H1 (cell line): ENCODE data around the gene DKK1. TPM values are rescaled to one million over a fixed set of nuclear protein-coding genes. Genes with fewer than 3 reads are reported as not detected.

Experiments used
- CTCF ChIA-PET: fragments of 300-600 bp; sonication (Branson Sonifier 250); formaldehyde crosslinking; loops from one replicate; lab custom pipeline; 2021; ENCODE audit not compliant: partially characterized antibody; lab: Charles Lee
- POLR2A ChIA-PET: fragments of 300-600 bp; sonication (Branson Sonifier 250); formaldehyde crosslinking; loops from one replicate; lab custom pipeline; 2021; ENCODE audit warnings: inconsistent platforms; ENCODE audit not compliant: partially characterized antibody; lab: Charles Lee
- DNase-seq, 2 experiments: peaks; one replicate each; pipeline versions ENCODE4 v3.0.0 to v3.0.0-alpha.2; 2010 to 2022; ENCODE audit warnings: low spot score in 2 of 2, low read depth in 1 of 2, mixed read lengths in 1 of 2
- FAIRE-seq: peaks from 2 replicates; lab custom pipeline; 2011; peaks lifted over from hg19 to GRCh38; lab: Jason Lieb, UNC
- H2AFZ ChIP-seq: 2 replicates; pipeline ENCODE4 v1.8.1; 2012; ENCODE audit warnings: low read length, inconsistent platforms
- H2AK5ac ChIP-seq: 2 replicates; pipeline ENCODE4 v1.6.1; 2013; ENCODE audit warnings: low read depth, low read length
- H2BK120ac ChIP-seq: replicated peaks from 2 replicates; pipeline ENCODE3; 2013; ENCODE audit warnings: low read depth, low read length, inconsistent platforms
- H2BK12ac ChIP-seq: 2 replicates; pipeline ENCODE4 v1.6.1; 2013; ENCODE audit warnings: low read depth, low read length
- H2BK15ac ChIP-seq: 2 replicates; pipeline ENCODE4 v1.6.1; 2013; ENCODE audit warnings: low read length
- H2BK20ac ChIP-seq: 2 replicates; pipeline ENCODE4 v1.6.1; 2013; ENCODE audit warnings: low read length
- H2BK5ac ChIP-seq: 2 replicates; pipeline ENCODE4 v1.6.1; 2013; ENCODE audit warnings: low read depth, low read length
- H3K14ac ChIP-seq: 2 replicates; pipeline ENCODE4 v1.6.1; 2013; ENCODE audit warnings: inconsistent platforms; ENCODE audit not compliant: insufficient read length
- H3K18ac ChIP-seq: 2 replicates; pipeline ENCODE4 v1.6.1; 2013; ENCODE audit warnings: low read length; ENCODE audit errors: extremely low read depth
- H3K23ac ChIP-seq: 2 replicates; pipeline ENCODE4 v1.6.1; 2013; ENCODE audit warnings: inconsistent platforms; ENCODE audit not compliant: insufficient read length
- H3K23me2 ChIP-seq: 2 replicates; pipeline ENCODE4 v1.6.1; 2013; ENCODE audit warnings: low read depth, low read length
- H3K27ac ChIP-seq: 2 replicates; pipeline ENCODE4 v1.6.1; 2011; ENCODE audit warnings: low read depth, low read length, inconsistent platforms
- H3K27me3 ChIP-seq, 4 experiments: replicated peaks in 1 of 4; 1 replicate in 1 of 4; 2 replicates in 3 of 4; pipeline versions ENCODE4 v1.6.1 to v1.8.1; 2011 to 2013; ENCODE audit warnings: low read length in 3 of 4, mild to moderate bottlenecking in 3 of 4, inconsistent platforms in 2 of 4, mixed read lengths in 2 of 4, moderate library complexity in 1 of 4; ENCODE audit not compliant: control insufficient read depth in 3 of 4, insufficient read depth in 3 of 4; ENCODE audit errors: extremely low read depth in 1 of 4
- H3K36me3 ChIP-seq, 4 experiments: 2 replicates each; pipeline versions ENCODE4 v1.6.1 to v1.8.1; 2011 to 2013; ENCODE audit warnings: mild to moderate bottlenecking in 4 of 4, low read length in 3 of 4, moderate library complexity in 2 of 4, control low read depth in 1 of 4, inconsistent platforms in 1 of 4; ENCODE audit not compliant: insufficient read depth in 4 of 4, control insufficient read depth in 2 of 4
- H3K4ac ChIP-seq: replicated peaks from 2 replicates; pipeline ENCODE3; 2013; ENCODE audit warnings: low read length, low read depth, mixed read lengths, inconsistent platforms; ENCODE audit not compliant: insufficient read length
- H3K4me1 ChIP-seq, 4 experiments: replicated peaks in 1 of 4; 1 replicate in 1 of 4; 2 replicates in 3 of 4; pipeline versions ENCODE4 v1.6.1 to v1.8.1; 2011 to 2013; ENCODE audit warnings: low read length in 3 of 4, inconsistent platforms in 2 of 4, mixed read lengths in 1 of 4; ENCODE audit not compliant: insufficient read depth in 4 of 4, control insufficient read depth in 3 of 4
- H3K4me2 ChIP-seq, 2 experiments: 2 replicates each; pipeline versions ENCODE4 v1.6.1 to v1.8.1; 2011 to 2013; ENCODE audit warnings: low read depth in 2 of 2, low read length in 2 of 2, control low read depth in 1 of 2, inconsistent platforms in 1 of 2, mild to moderate bottlenecking in 1 of 2; ENCODE audit not compliant: insufficient read depth in 1 of 2
- H3K4me3 ChIP-seq, 4 experiments: fragments of 200-600, 300-600 bp in 1 of 4; sonication (generic), shearing (Covaris generic), sonication (Bioruptor Twin) in 1 of 4; 2 replicates each; pipeline versions ENCODE4 v1.5.1 to v1.8.1; 2011 to 2016; ENCODE audit warnings: low read length in 4 of 4, low read depth in 3 of 4, control low read depth in 2 of 4, inconsistent platforms in 2 of 4, mild to moderate bottlenecking in 2 of 4, mixed read lengths in 1 of 4, moderate library complexity in 1 of 4; ENCODE audit not compliant: insufficient read depth in 2 of 4; ENCODE audit errors: extremely low read depth in 1 of 4
- H3K56ac ChIP-seq: replicated peaks from 2 replicates; pipeline ENCODE3; 2013; ENCODE audit warnings: low read depth, mild to moderate bottlenecking, mixed read lengths, low read length, inconsistent platforms; ENCODE audit not compliant: insufficient read length
- H3K79me1 ChIP-seq: 2 replicates; pipeline ENCODE4 v1.6.1; 2013; ENCODE audit warnings: low read depth, low read length, control low read depth
- H3K79me2 ChIP-seq, 2 experiments: 2 replicates each; pipeline versions ENCODE4 v1.6.1 to v1.8.1; 2012 to 2013; ENCODE audit warnings: low read length in 2 of 2, mild to moderate bottlenecking in 2 of 2, inconsistent platforms in 1 of 2; ENCODE audit not compliant: insufficient read depth in 2 of 2, control insufficient read depth in 1 of 2
- H3K9ac ChIP-seq, 4 experiments: replicated peaks in 1 of 4; 1 replicate in 1 of 4; 2 replicates in 3 of 4; pipeline versions ENCODE4 v1.6.1 to v1.8.1; 2011 to 2013; ENCODE audit warnings: low read depth in 3 of 4, low read length in 3 of 4, control low read depth in 2 of 4, mild to moderate bottlenecking in 2 of 4, moderate library complexity in 2 of 4, inconsistent platforms in 1 of 4; ENCODE audit errors: extremely low read depth in 1 of 4
- H3K9me3 ChIP-seq, 2 experiments: 2 replicates each; pipeline versions ENCODE4 v1.6.1 to v1.8.1; 2012 to 2013; ENCODE audit warnings: mild to moderate bottlenecking in 2 of 2, moderate library complexity in 2 of 2, control low read depth in 1 of 2, inconsistent platforms in 1 of 2, low read depth in 1 of 2, low read length in 1 of 2, mixed read lengths in 1 of 2; ENCODE audit not compliant: insufficient read depth in 2 of 2
- H4K20me1 ChIP-seq, 2 experiments: replicated peaks in 1 of 2; 2 replicates each; pipeline versions ENCODE3 to v1.8.1; 2011 to 2013; ENCODE audit warnings: inconsistent platforms in 2 of 2, low read length in 2 of 2, mild to moderate bottlenecking in 1 of 2; ENCODE audit not compliant: insufficient read depth in 2 of 2, control insufficient read depth in 1 of 2
- H4K5ac ChIP-seq: 2 replicates; pipeline ENCODE4 v1.6.1; 2013; ENCODE audit warnings: low read length, low read depth, mixed read lengths, inconsistent platforms; ENCODE audit not compliant: insufficient read length
- H4K8ac ChIP-seq: 2 replicates; pipeline ENCODE4 v1.8.0; 2013; ENCODE audit warnings: mild to moderate bottlenecking, moderate library complexity, low read length, inconsistent platforms; ENCODE audit not compliant: insufficient read depth; ENCODE audit errors: extremely low read depth
- H4K91ac ChIP-seq: replicated peaks from 2 replicates; pipeline ENCODE3; 2013; ENCODE audit warnings: low read length, mixed read lengths, inconsistent platforms; ENCODE audit not compliant: insufficient read length
- CBX8 ChIP-seq: fragments of 300-800, 300-1000 bp; sonication (generic); IDR thresholded peaks from 2 replicates; pipeline ENCODE4 v1.7.1; 2016; ENCODE audit warnings: low read depth, low read length, borderline replicate concordance
- GTF2F1 ChIP-seq: IDR thresholded peaks from 2 replicates; pipeline ENCODE4 v1.6.1; 2012; ENCODE audit warnings: low read depth, low read length, improper control_type of control experiment, borderline replicate concordance
- JUN ChIP-seq: IDR thresholded peaks from 2 replicates; pipeline ENCODE4 v1.6.1; 2011; ENCODE audit warnings: low read depth, mild to moderate bottlenecking, improper control_type of control experiment, low read length
- POLR2AphosphoS5 ChIP-seq: IDR thresholded peaks from 2 replicates; pipeline ENCODE4 v1.6.1; 2011; ENCODE audit warnings: low read depth, low read length
- RBBP5 ChIP-seq: IDR thresholded peaks from 2 replicates; pipeline ENCODE4 v1.7.1; 2012; ENCODE audit warnings: low read depth, mild to moderate bottlenecking, inconsistent platforms, low read length, moderate library complexity, borderline replicate concordance
- SAP30 ChIP-seq: fragments of 300-600 bp; sonication (generic); IDR thresholded peaks from 2 replicates; pipeline ENCODE4 v1.7.1; 2012; ENCODE audit warnings: low read length, moderate library complexity, mild to moderate bottlenecking, inconsistent platforms; ENCODE audit not compliant: insufficient read depth, insufficient replicate concordance
- SRF ChIP-seq: IDR thresholded peaks from 2 replicates; pipeline ENCODE4 v1.6.1; 2011; ENCODE audit warnings: mild to moderate bottlenecking, low read depth, low read length, moderate library complexity
- TCF12 ChIP-seq: IDR thresholded peaks from 2 replicates; pipeline ENCODE4 v1.6.1; 2011; ENCODE audit warnings: low read depth, mild to moderate bottlenecking, low read length
- YY1 ChIP-seq: IDR thresholded peaks from 2 replicates; pipeline ENCODE4 v1.6.1; 2011; ENCODE audit warnings: low read depth, mild to moderate bottlenecking, low read length
- WGBS, 2 experiments: shearing (Covaris generic) in 1 of 2; methylation state at CpG; one replicate each; pipeline versions ENCODE4 v1.1.6 to v1.1.7; 2013 to 2015; ENCODE audit warnings: low lambda C conversion rate in 2 of 2, mixed read lengths in 2 of 2, inconsistent platforms in 1 of 2, low coverage in 1 of 2, missing lambda C conversion rate in 1 of 2; ENCODE audit not compliant: insufficient replicate concordance in 2 of 2, insufficient coverage in 1 of 2, insufficient read length in 1 of 2; ENCODE audit errors: extremely low coverage in 1 of 2, missing lambda C conversion rate in 1 of 2; 5-methylcytosine and 5-hydroxymethylcytosine counted together
- polyA plus RNA-seq, 7 experiments: library from polyadenylated mRNA; depleted of rRNA in 3 of 7; stranded (reverse) in 5 of 7; unstranded in 2 of 7; fragments of >200 nt in 5 of 7; fragments of 200-250 nt in 2 of 7; gene quantifications; 1 replicate in 5 of 7; 2 replicates in 1 of 7; 4 replicates in 1 of 7; pipeline versions ENCODE4 v1.2.1 to v1.2.3, GENCODE V29; 2011 to 2013; ENCODE audit warnings: missing spikeins in 2 of 7, mixed read lengths in 2 of 7
- total RNA-seq: library from RNA; stranded (reverse); fragmentation: NEBNext Ultra II Directional; extraction: Animal tissue kit (Norgen Biotek cat#: 25700); gene quantifications from 2 replicates; pipeline ENCODE4 v1.2.1, GENCODE V29; 2021
- TF ChIP-seq, protein P1 (sequence below): IDR thresholded peaks from 2 replicates; pipeline ENCODE4 v1.6.1; 2012; ENCODE audit warnings: inconsistent platforms
- TF ChIP-seq, protein P2 (sequence below): IDR thresholded peaks from 2 replicates; pipeline ENCODE4 v1.6.1; 2012; ENCODE audit warnings: low read length, inconsistent platforms

DKK1 gene
- total and polyA plus RNA-seq, 2 of the 8 experiments (the other 6 are each of a cell fraction or from before 2014, with no cell fraction given) = 0.36 to 0.61 TPM

DNA sequence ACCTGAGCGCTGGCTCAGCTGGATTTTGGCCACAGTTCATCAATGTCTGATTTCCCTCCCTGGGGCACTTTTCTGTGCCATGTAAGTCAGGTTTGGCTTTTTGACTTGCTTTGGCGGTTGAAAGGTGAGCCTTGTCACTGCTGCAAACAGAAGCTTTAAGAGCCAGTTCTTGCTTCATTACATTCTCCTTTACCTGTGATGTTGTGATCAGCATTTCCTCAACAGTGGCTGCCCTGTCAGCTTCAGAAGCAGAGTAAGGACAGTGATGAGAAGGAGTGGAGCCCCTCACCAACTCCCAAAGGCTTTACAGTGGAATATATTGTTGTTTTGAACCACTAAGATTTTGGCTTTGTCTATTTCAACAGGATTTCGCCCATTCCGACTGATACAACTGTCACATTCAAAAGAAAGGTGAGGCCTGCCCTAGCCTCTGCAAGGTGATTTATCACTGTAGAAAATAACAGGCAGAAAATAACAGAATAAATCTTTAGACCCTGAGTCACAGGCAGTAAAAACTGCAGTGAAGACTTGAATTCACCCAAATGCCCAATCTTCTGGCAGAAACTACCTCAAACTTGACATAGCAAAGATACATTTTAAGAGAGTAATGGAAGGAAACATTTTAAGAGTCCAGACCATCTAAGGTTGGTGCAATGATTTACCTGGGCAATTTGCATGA is 13.3 kb upstream of the DKK1 start:
- DNase-seq (no peak), FAIRE-seq (no peak)
- POLR2A ChIA-PET = no interaction called here
- Histone ChIP-seq H3K79me1 (no peaks in the 10 kb centered on the region), H3K4me3 (no peak overlapping the region), H3K23ac (no peak overlapping the region), H3K18ac (no peak overlapping the region), H3K9me3 (no peaks in the 10 kb centered on the region), H3K27me3 (no peaks in the 10 kb centered on the region), H4K8ac (no peak overlapping the region), H4K20me1 (no peaks in the 10 kb centered on the region), H3K9ac (no peak overlapping the region; a peak in 1 of 7 replicates), H3K4ac (no peak overlapping the region), H2BK120ac (no peak overlapping the region), H4K5ac (no peak overlapping the region), H4K91ac (no peak overlapping the region), H3K56ac (no peak overlapping the region), H3K79me2 (no peaks in the 10 kb centered on the region), H3K4me2 (no peak overlapping the region), H3K27ac (no peak overlapping the region), H2AFZ (no peak overlapping the region), H3K14ac (no peak overlapping the region), H3K4me1 (no peaks in the 10 kb centered on the region), H2BK15ac (no peak overlapping the region), H2BK12ac (no peak overlapping the region), H2BK5ac (no peak overlapping the region), H3K36me3 (no peaks in the 10 kb centered on the region), H2BK20ac (no peak overlapping the region), H3K23me2 (no peaks in the 10 kb centered on the region), H2AK5ac (no peak overlapping the region)
- CTCF ChIA-PET = no interaction called here
- WGBS, 2 experiments = 94% methylated on average over 4 of the region's 4 CpGs; no CpG with 5 or more reads in 1 of the 2 experiments
- no peak for TF ChIP-seq JUN
- no peak for TF ChIP-seq GTF2F1
- TF ChIP-seq, protein P1, sequence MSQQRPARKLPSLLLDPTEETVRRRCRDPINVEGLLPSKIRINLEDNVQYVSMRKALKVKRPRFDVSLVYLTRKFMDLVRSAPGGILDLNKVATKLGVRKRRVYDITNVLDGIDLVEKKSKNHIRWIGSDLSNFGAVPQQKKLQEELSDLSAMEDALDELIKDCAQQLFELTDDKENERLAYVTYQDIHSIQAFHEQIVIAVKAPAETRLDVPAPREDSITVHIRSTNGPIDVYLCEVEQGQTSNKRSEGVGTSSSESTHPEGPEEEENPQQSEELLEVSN = no peak
- TF ChIP-seq TCF12 = no peak
- no peak for TF ChIP-seq YY1
- TF ChIP-seq, protein P2, sequence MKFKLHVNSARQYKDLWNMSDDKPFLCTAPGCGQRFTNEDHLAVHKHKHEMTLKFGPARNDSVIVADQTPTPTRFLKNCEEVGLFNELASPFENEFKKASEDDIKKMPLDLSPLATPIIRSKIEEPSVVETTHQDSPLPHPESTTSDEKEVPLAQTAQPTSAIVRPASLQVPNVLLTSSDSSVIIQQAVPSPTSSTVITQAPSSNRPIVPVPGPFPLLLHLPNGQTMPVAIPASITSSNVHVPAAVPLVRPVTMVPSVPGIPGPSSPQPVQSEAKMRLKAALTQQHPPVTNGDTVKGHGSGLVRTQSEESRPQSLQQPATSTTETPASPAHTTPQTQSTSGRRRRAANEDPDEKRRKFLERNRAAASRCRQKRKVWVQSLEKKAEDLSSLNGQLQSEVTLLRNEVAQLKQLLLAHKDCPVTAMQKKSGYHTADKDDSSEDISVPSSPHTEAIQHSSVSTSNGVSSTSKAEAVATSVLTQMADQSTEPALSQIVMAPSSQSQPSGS = no peak
- no peak for TF ChIP-seq POLR2AphosphoS5
- no peak for TF ChIP-seq CBX8
- TF ChIP-seq SRF = no peak
- no peak for TF ChIP-seq RBBP5
- no peak for TF ChIP-seq SAP30
